Activated naive CD4-positive, alpha-beta T cell treated with anti-CD3 and anti-CD28 coated beads for 36 hours (primary cell): ENCODE measurements around the gene ZNF143. TPM values are rescaled to one million over a fixed set of nuclear protein-coding genes. Genes with fewer than 3 reads are reported as not detected.

Source experiments
- total RNA-seq, 2 experiments: library from RNA; stranded (reverse); gene quantifications; one replicate each; pipeline ENCODE4 v1.2.3, GENCODE V29; 2021

The ZNF143 gene
- total RNA-seq, 2 experiments from 2014 or later, result 39.1 to 42.5 TPM

Other genes with a start within 250 kb of the ZNF143 start
- 10 to 100 TPM; 62.3 to 63.5 TPM for gene DENND5A, start 195.7 kb upstream of the ZNF143 start, total RNA-seq
- 10 to 100 TPM; 27.8 to 30.5 TPM for gene TMEM41B, start 146.4 kb upstream of the ZNF143 start, total RNA-seq
- 100 to 1,000 TPM; 164 to 177 TPM for gene IPO7, start 76.4 kb upstream of the ZNF143 start, total RNA-seq
- 10 to 100 TPM; 41.8 to 46.6 TPM for gene WEE1, start 112.7 kb downstream of the ZNF143 start, total RNA-seq
- 1 to 10 TPM; 8.2 to 9.5 TPM for gene SWAP70, start 203.1 kb downstream of the ZNF143 start, total RNA-seq